B cell (primary cell): ENCODE results near the gene GSE1. TPM values are rescaled to one million over a fixed set of nuclear protein-coding genes. Genes with fewer than 3 reads are reported as not detected.

Source experiments
- ATAC-seq: fragments of 200-7000 bp; cut with Tn5 transposase; one replicate; pipeline ENCODE4 v1.10.0; 2021; ENCODE audit warnings: low read depth, mild to moderate bottlenecking, moderate number of reproducible peaks, moderate library complexity
- CTCF ChIA-PET: fragments of 350-600 bp; sonication (Branson Sonifier 250); formaldehyde crosslinking; loops from one replicate; lab custom pipeline; 2021; ENCODE audit warnings: antibody characterized with exemption, inconsistent platforms; lab: Charles Lee
- POLR2A ChIA-PET: fragments of 350-600 bp; sonication (Branson Sonifier 250); formaldehyde crosslinking; loops from one replicate; lab custom pipeline; 2021; ENCODE audit warnings: antibody characterized with exemption; lab: Charles Lee
- DNase-seq: peaks from one replicate; pipeline ENCODE4 v3.0.0; 2013
- H2AFZ ChIP-seq: 2 replicates; pipeline ENCODE4 v1.6.1; 2012; ENCODE audit warnings: mild to moderate bottlenecking, low read depth, low read length; ENCODE audit not compliant: insufficient read depth, poor library complexity, severe bottlenecking
- H3K27ac ChIP-seq, 2 donors: 1 replicate in 1 of 2; 2 replicates in 1 of 2; pipeline ENCODE4 v1.5.1; 2012 to 2013; ENCODE audit warnings: low read length in 2 of 2, mild to moderate bottlenecking in 2 of 2, moderate library complexity in 1 of 2
- H3K27me3 ChIP-seq, 4 experiments: fragments of 200-600 bp in 1 of 4; sonication (generic) in 1 of 4; replicated peaks in 1 of 4; 1 replicate in 2 of 4; 2 replicates in 2 of 4; pipeline versions ENCODE4 v1.6.1 to v1.7.0; 2013 to 2016; ENCODE audit warnings: low read length in 3 of 4, mild to moderate bottlenecking in 2 of 4, mixed read lengths in 1 of 4, moderate library complexity in 1 of 4; ENCODE audit not compliant: insufficient read depth in 4 of 4, control insufficient read depth in 3 of 4; ENCODE audit errors: control extremely low read depth in 1 of 4
- H3K36me3 ChIP-seq, 2 experiments: replicated peaks in 1 of 2; 1 replicate in 1 of 2; 2 replicates in 1 of 2; pipeline versions ENCODE4 v1.6.1 to v1.7.1; 2013; ENCODE audit warnings: low read length in 1 of 2; ENCODE audit not compliant: insufficient read depth in 2 of 2, control insufficient read depth in 1 of 2; ENCODE audit errors: control extremely low read depth in 1 of 2, extremely low read depth in 1 of 2
- H3K4me1 ChIP-seq, 2 donors: fragments of 200-600 bp in 1 of 2; sonication (generic) in 1 of 2; 1 replicate in 1 of 2; 2 replicates in 1 of 2; pipeline versions ENCODE4 v1.5.1 to v1.6.1; 2013 to 2017; ENCODE audit warnings: low read length in 2 of 2; ENCODE audit not compliant: control insufficient read depth in 2 of 2, insufficient read depth in 2 of 2
- H3K4me2 ChIP-seq: replicated peaks from 2 replicates; pipeline ENCODE3; 2012; ENCODE audit warnings: mild to moderate bottlenecking, low read depth, low read length; ENCODE audit not compliant: poor library complexity, severe bottlenecking
- H3K4me3 ChIP-seq, 5 experiments: fragments of 200-600 bp in 1 of 5; sonication (generic) in 1 of 5; 1 replicate in 3 of 5; 2 replicates in 2 of 5; pipeline versions ENCODE4 v1.5.1 to v1.7.0; 2011 to 2016; ENCODE audit warnings: low read length in 4 of 5, mild to moderate bottlenecking in 4 of 5, low read depth in 2 of 5, control low read depth in 1 of 5, moderate library complexity in 1 of 5; ENCODE audit not compliant: insufficient read depth in 1 of 5; ENCODE audit errors: control extremely low read depth in 1 of 5, extremely low read depth in 1 of 5
- H3K79me2 ChIP-seq: fragments of 200-600 bp; sonication (generic); one replicate; pipeline ENCODE4 v1.6.0; 2016; ENCODE audit warnings: low read length; ENCODE audit not compliant: control insufficient read depth, insufficient read depth
- H3K9ac ChIP-seq: fragments of 200-600 bp; sonication (generic); 2 replicates; pipeline ENCODE4 v1.6.1; 2017; ENCODE audit warnings: mild to moderate bottlenecking, low read length, moderate library complexity
- H3K9me3 ChIP-seq, 3 donors: one replicate each; pipeline versions ENCODE4 v1.6.1 to v1.7.1; 2013; ENCODE audit warnings: low read length in 2 of 3; ENCODE audit not compliant: control insufficient read depth in 2 of 3, insufficient read depth in 1 of 3; ENCODE audit errors: control extremely low read depth in 1 of 3
- H4K20me1 ChIP-seq: 2 replicates; pipeline ENCODE4 v1.6.0; 2012; ENCODE audit warnings: mild to moderate bottlenecking, low read length; ENCODE audit not compliant: insufficient read depth, control insufficient read depth, poor library complexity, severe bottlenecking
- H3K27ac Mint-ChIP-seq: one replicate; pipeline ENCODE4 v1.8.0; 2021; ENCODE audit warnings: mixed read lengths
- H3K27me3 Mint-ChIP-seq: one replicate; pipeline ENCODE4 v1.8.0; 2021; ENCODE audit warnings: mixed read lengths
- H3K4me1 Mint-ChIP-seq: one replicate; pipeline ENCODE4 v1.8.0; 2021; ENCODE audit warnings: mixed read lengths
- H3K4me3 Mint-ChIP-seq: one replicate; pipeline ENCODE4 v1.8.0; 2021; ENCODE audit warnings: mixed read lengths
- H3K9me3 Mint-ChIP-seq: one replicate; pipeline ENCODE4 v1.8.0; 2022; ENCODE audit warnings: mixed read lengths; ENCODE audit not compliant: insufficient read depth
- EZH2 ChIP-seq: IDR thresholded peaks from 2 replicates; pipeline ENCODE4 v1.6.1; 2012; ENCODE audit warnings: borderline replicate concordance, low read depth, mild to moderate bottlenecking, moderate library complexity, low read length; ENCODE audit not compliant: insufficient read depth, poor library complexity, severe bottlenecking
- WGBS: methylation state at CpG from one replicate; pipeline ENCODE4 v1.1.5; 2013; ENCODE audit warnings: missing lambda C conversion rate; ENCODE audit not compliant: insufficient coverage; 5-methylcytosine and 5-hydroxymethylcytosine counted together
- intact Hi-C: fragments of 100-400 bp; cut with micrococcal nuclease; formaldehyde crosslinking; loops from one replicate; pipeline ENCODE4 v1.10.0; 2022
- polyA plus RNA-seq: library from polyadenylated mRNA; depleted of rRNA; stranded (reverse); fragments of >200 nt; gene quantifications from 2 replicates; pipeline ENCODE4 v1.2.3, GENCODE V29; 2012
- total RNA-seq, 2 donors: library from RNA; stranded (reverse); fragments of 120-200 nt in 1 of 2; gene quantifications; 1 replicate in 1 of 2; 2 replicates in 1 of 2; pipeline versions ENCODE4 v1.2.3 to v1.2.4, GENCODE V29; 2013 to 2022
- TF ChIP-seq, protein P1 (sequence below): fragments of 200-600 bp; IDR thresholded peaks from one replicate; pipeline ENCODE4 v1.8.0; 2022; ENCODE audit warnings: antibody characterized with exemption, mild to moderate bottlenecking

Gene GSE1
- total and polyA plus RNA-seq, 2 donors (not counting 1 experiment from before 2014, with no cell fraction given) = 57.3 to 76.1 TPM

DNA sequence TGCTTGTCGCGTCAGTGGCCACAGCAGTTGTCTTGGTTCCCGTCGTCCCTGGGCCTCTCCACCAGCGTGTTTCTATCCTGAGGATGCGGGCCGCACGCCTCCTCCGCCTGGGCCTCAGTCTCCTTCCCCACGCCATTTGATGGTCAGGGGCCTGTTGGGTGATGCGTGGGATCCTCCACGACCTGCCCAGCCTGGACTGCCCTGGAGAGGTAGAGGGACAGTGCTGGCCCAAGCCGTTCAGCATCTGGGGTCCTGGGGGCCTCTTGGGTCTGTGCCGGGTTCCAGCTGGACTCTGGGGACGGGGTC lies 20.3 kb downstream of the GSE1 start:
- Histone ChIP-seq H3K9me3 (peaks cover 0 to 26% (median 12%) of the 10 kb centered on the region in 3 donors), H3K4me3 (no peak overlapping the region), H2AFZ (no peak overlapping the region), H3K36me3 (peaks cover 0 to 27% of the 10 kb centered on the region in 2 experiments), H3K27ac (no peak overlapping the region), H3K4me2 (no peak overlapping the region), H3K27me3 (no peaks in the 10 kb centered on the region), H3K9ac (no peak overlapping the region), H3K79me2 (peaks cover 100% of the 10 kb centered on the region), H3K4me1 (no peaks in the 10 kb centered on the region), H4K20me1 (peaks cover 100% of the 10 kb centered on the region)
- POLR2A ChIA-PET = no interaction called here
- WGBS = 97% methylated on average over 15 of the region's 15 CpGs
- Mint-ChIP-seq H3K9me3 (peaks cover 6% of the 10 kb centered on the region), H3K27ac (no peak overlapping the region), H3K4me1 (peaks cover 9% of the 10 kb centered on the region), H3K27me3 (no peaks in the 10 kb centered on the region), H3K4me3 (no peak overlapping the region)
- TF ChIP-seq EZH2 = no peak
- TF ChIP-seq, protein P1, sequence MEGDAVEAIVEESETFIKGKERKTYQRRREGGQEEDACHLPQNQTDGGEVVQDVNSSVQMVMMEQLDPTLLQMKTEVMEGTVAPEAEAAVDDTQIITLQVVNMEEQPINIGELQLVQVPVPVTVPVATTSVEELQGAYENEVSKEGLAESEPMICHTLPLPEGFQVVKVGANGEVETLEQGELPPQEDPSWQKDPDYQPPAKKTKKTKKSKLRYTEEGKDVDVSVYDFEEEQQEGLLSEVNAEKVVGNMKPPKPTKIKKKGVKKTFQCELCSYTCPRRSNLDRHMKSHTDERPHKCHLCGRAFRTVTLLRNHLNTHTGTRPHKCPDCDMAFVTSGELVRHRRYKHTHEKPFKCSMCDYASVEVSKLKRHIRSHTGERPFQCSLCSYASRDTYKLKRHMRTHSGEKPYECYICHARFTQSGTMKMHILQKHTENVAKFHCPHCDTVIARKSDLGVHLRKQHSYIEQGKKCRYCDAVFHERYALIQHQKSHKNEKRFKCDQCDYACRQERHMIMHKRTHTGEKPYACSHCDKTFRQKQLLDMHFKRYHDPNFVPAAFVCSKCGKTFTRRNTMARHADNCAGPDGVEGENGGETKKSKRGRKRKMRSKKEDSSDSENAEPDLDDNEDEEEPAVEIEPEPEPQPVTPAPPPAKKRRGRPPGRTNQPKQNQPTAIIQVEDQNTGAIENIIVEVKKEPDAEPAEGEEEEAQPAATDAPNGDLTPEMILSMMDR = no peak
- DNase-seq = no peak
- no peak for ATAC-seq
- intact Hi-C loops = no loop called here
- CTCF ChIA-PET = no interaction called here

DNA sequence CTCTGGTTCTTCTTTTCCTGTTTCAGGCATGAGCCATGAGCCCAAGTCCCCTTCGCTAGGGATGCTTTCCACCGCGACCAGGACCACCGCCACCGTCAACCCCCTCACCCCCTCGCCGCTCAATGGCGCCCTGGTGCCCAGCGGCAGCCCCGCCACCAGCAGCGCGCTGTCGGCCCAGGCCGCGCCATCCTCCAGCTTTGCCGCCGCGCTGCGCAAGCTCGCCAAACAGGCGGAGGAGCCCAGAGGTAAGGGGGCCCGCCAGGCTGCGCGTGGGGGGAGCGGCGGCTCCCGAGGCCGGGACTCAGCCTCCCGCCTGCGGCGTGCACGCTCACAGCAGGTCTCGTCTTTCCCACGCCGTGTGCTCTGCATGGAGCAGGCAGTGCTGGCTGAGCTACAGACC lies 20.8 kb downstream of the GSE1 start:
- Histone ChIP-seq H3K27me3 (no peaks in the 10 kb centered on the region), H3K36me3 (peaks cover 0 to 26% of the 10 kb centered on the region in 2 experiments), H3K9ac (no peak overlapping the region), H2AFZ (no peak overlapping the region), H3K4me1 (no peaks in the 10 kb centered on the region), H3K79me2 (peaks cover 100% of the 10 kb centered on the region), H3K4me2 (no peak overlapping the region), H3K9me3 (peaks cover 0 to 21% (median 12%) of the 10 kb centered on the region in 3 donors), H3K4me3 (no peak overlapping the region), H4K20me1 (peaks cover 100% of the 10 kb centered on the region), H3K27ac (no peak overlapping the region)
- no peak for ATAC-seq
- DNase-seq = no peak
- intact Hi-C loops = no loop called here
- Mint-ChIP-seq H3K4me3 (no peak overlapping the region), H3K9me3 (peaks cover 6% of the 10 kb centered on the region), H3K27ac (no peak overlapping the region), H3K27me3 (no peaks in the 10 kb centered on the region), H3K4me1 (peaks cover 5% of the 10 kb centered on the region)
- no peak for TF ChIP-seq EZH2
- TF ChIP-seq, protein P1 = no peak
- ChIA-PET POLR2A (no interaction called here), CTCF (interaction anchor here (0.9 kb wide), 1 partner anchor 17 kb away, joined by 3 read pairs; no protein-coding TSS in a partner anchor)
- 98% methylated on average over 35 of the region's 35 CpGs for WGBS
